CD14-positive monocyte (primary cell): ENCODE results near the gene HDGF. TPM values are rescaled to one million over a fixed set of nuclear protein-coding genes. Genes with fewer than 3 reads are reported as not detected.

ENCODE experiments used
- DNase-seq, 3 donors: peaks; one replicate each; pipeline ENCODE4 v3.0.0-alpha.2; 2011 to 2022
- H2AFZ ChIP-seq: 2 replicates; pipeline ENCODE4 v1.6.0; 2012; ENCODE audit warnings: mild to moderate bottlenecking, low read depth, low read length, inconsistent platforms; ENCODE audit not compliant: insufficient read depth, poor library complexity, severe bottlenecking
- H3K27ac ChIP-seq, 2 donors: 1 replicate in 1 of 2; 2 replicates in 1 of 2; pipeline ENCODE4 v1.5.1; 2012 to 2013; ENCODE audit warnings: low read length in 2 of 2, control low read depth in 1 of 2, inconsistent platforms in 1 of 2, low read depth in 1 of 2, mild to moderate bottlenecking in 1 of 2
- H3K27me3 ChIP-seq, 2 donors: one replicate each; pipeline versions ENCODE4 v1.6.0 to v1.6.1; 2011 to 2013; ENCODE audit warnings: low read length in 2 of 2; ENCODE audit not compliant: control insufficient read depth in 2 of 2, insufficient read depth in 2 of 2
- H3K36me3 ChIP-seq, 2 donors: replicated peaks in 1 of 2; 1 replicate in 1 of 2; 2 replicates in 1 of 2; pipeline versions ENCODE4 v1.5.1 to v1.6.1; 2012 to 2013; ENCODE audit warnings: low read length in 2 of 2, control low read depth in 1 of 2, inconsistent platforms in 1 of 2, mild to moderate bottlenecking in 1 of 2; ENCODE audit not compliant: insufficient read depth in 2 of 2, control insufficient read depth in 1 of 2
- H3K4me1 ChIP-seq, 2 donors: 1 replicate in 1 of 2; 2 replicates in 1 of 2; pipeline versions ENCODE4 v1.5.1 to v1.6.1; 2012 to 2013; ENCODE audit warnings: low read length in 2 of 2, control low read depth in 1 of 2, inconsistent platforms in 1 of 2, mild to moderate bottlenecking in 1 of 2, moderate library complexity in 1 of 2; ENCODE audit not compliant: insufficient read depth in 2 of 2, control insufficient read depth in 1 of 2
- H3K4me2 ChIP-seq: replicated peaks from 2 replicates; pipeline ENCODE3; 2012; ENCODE audit warnings: low read length, moderate library complexity, mild to moderate bottlenecking; ENCODE audit not compliant: poor library complexity, severe bottlenecking; ENCODE audit errors: extremely low read depth
- H3K4me3 ChIP-seq, 3 experiments: fragments of 200-600 bp in 1 of 3; sonication (generic) in 1 of 3; replicated peaks in 1 of 3; 1 replicate in 2 of 3; 2 replicates in 1 of 3; pipeline ENCODE4 v1.5.1; 2011 to 2013; ENCODE audit warnings: low read length in 3 of 3, mild to moderate bottlenecking in 3 of 3, control low read depth in 2 of 3, low read depth in 2 of 3, inconsistent platforms in 1 of 3, moderate library complexity in 1 of 3
- H3K79me2 ChIP-seq: 2 replicates; pipeline ENCODE4 v1.6.0; 2012; ENCODE audit warnings: mild to moderate bottlenecking, control low read depth, inconsistent platforms, low read length, moderate library complexity; ENCODE audit not compliant: insufficient read depth
- H3K9ac ChIP-seq: 2 replicates; pipeline ENCODE4 v1.6.0; 2017; ENCODE audit warnings: low read length, mild to moderate bottlenecking; ENCODE audit not compliant: insufficient read depth, poor library complexity, severe bottlenecking
- H3K9me3 ChIP-seq, 2 donors: replicated peaks in 1 of 2; 1 replicate in 1 of 2; 2 replicates in 1 of 2; pipeline versions ENCODE4 v1.5.1 to v1.6.1; 2012 to 2013; ENCODE audit warnings: low read length in 2 of 2, control low read depth in 1 of 2; ENCODE audit not compliant: control insufficient read depth in 1 of 2, insufficient read depth in 1 of 2
- H4K20me1 ChIP-seq: 2 replicates; pipeline ENCODE4 v1.6.0; 2012; ENCODE audit warnings: mild to moderate bottlenecking, low read length, control low read depth, moderate library complexity; ENCODE audit not compliant: insufficient read depth
- H3K27ac Mint-ChIP-seq, 7 donors: one replicate each; pipeline ENCODE4 v1.8.0; 2020; ENCODE audit warnings: mild to moderate bottlenecking in 7 of 7, mixed read lengths in 7 of 7, moderate library complexity in 6 of 7, inconsistent platforms in 2 of 7
- H3K27me3 Mint-ChIP-seq, 3 donors: one replicate each; pipeline ENCODE4 v1.8.0; 2021 to 2022; ENCODE audit warnings: low read depth in 3 of 3, mild to moderate bottlenecking in 3 of 3, mixed read lengths in 3 of 3, moderate library complexity in 3 of 3, inconsistent platforms in 1 of 3
- H3K36me3 Mint-ChIP-seq, 2 donors: one replicate each; pipeline ENCODE4 v1.8.0; 2020; ENCODE audit warnings: mixed read lengths in 2 of 2, inconsistent platforms in 1 of 2, mild to moderate bottlenecking in 1 of 2
- H3K4me1 Mint-ChIP-seq: one replicate; pipeline ENCODE4 v1.8.0; 2020; ENCODE audit warnings: mild to moderate bottlenecking, mixed read lengths
- H3K4me3 Mint-ChIP-seq, 2 donors: one replicate each; pipeline ENCODE4 v1.8.0; 2020; ENCODE audit warnings: mild to moderate bottlenecking in 2 of 2, mixed read lengths in 2 of 2, moderate library complexity in 1 of 2
- H3K9me3 Mint-ChIP-seq, 7 donors: one replicate each; pipeline ENCODE4 v1.8.0; 2020 to 2022; ENCODE audit warnings: mixed read lengths in 7 of 7, mild to moderate bottlenecking in 6 of 7, moderate library complexity in 6 of 7, inconsistent platforms in 2 of 7
- WGBS: methylation state at CpG from one replicate; pipeline ENCODE4 v1.1.5; 2013; ENCODE audit warnings: missing lambda C conversion rate; ENCODE audit not compliant: insufficient coverage; 5-methylcytosine and 5-hydroxymethylcytosine counted together
- intact Hi-C, 2 donors: fragments of 100-400 bp; cut with micrococcal nuclease; formaldehyde crosslinking; loops; one replicate each; pipeline versions ENCODE4 v1.15.0 to v1.15.1; 2023
- polyA plus RNA-seq, 3 donors: library from polyadenylated mRNA; depleted of rRNA in 1 of 3; unstranded in 2 of 3; stranded (reverse) in 1 of 3; fragments of 300-500 nt in 2 of 3; fragments of >200 nt in 1 of 3; fragmentation: Illumina TruSeq in 2 of 3; gene quantifications; 1 replicate in 2 of 3; 2 replicates in 1 of 3; pipeline ENCODE4 v1.2.3, GENCODE V29; 2012 to 2021
- TF ChIP-seq, protein P1 (sequence below): fragments of 200-600 bp; IDR thresholded peaks from one replicate; pipeline ENCODE4 v1.8.0; 2022; ENCODE audit warnings: antibody characterized with exemption, mild to moderate bottlenecking

HDGF gene
- polyA plus RNA-seq, 3 donors, result 23.9 to 92.4 (median 49.9) TPM

DNA sequence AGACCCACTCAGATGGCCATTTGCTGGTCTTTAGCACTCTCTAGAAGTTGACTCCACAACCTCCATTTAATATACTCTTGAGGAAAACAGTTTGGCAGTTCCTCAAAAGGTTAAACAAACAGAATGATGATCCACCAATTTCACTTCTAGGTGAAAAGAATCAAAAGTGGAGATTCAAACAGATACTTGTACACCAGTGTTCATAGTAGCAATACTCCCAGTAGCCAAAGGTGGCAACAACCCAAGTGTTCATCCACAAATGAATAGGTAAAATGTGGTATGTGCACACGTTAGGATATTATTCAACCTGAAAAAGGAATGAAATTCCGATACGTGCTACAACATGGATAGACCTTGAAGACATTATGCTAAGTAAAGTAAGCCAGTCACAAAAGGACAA is 22.1 kb upstream of the HDGF start:
- H3K4me2 ChIP-seq, result no peak overlapping the region
- Mint-ChIP-seq H3K4me3 (no peak overlapping the region), H3K27me3 (no peaks in the 10 kb centered on the region)

DNA sequence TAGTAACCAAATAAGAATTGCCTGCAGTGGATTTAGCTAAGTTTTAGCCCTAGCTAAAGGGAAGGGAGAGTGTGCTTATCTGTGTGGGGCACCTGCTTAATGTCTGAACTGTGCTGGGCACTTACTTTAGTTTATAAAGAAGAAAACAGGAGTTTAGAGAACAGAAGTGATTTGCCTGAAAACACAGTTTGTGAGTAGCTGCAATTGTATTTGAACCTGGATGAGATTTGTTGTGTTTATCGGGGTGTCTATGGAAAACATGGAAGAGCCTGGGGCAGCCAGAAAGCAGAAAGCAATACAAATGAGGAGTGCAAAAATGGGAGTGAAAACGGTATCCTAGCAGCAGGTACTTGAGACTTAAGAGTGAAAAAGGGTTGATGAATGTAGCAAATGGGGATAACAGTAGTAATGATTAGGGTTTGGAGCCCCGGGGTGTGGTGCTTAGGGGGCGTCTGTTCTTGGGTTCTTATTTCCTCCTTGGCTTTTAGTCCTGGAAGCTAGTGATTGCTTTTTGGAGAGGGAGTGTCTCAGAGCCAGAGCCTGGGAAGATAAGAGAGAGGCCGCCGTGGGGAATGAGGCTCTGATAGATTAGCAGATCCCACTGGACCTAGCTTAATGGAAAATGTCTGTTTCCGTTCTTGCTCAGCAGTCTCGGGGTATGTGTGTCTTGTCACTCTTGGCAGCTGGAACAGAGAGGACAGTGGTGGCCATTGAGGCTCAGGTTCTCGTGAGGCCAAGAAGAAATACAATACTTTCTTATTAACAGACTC is 21.4 kb upstream of the HDGF start:
- peak overlapping the region in 3 of 7 donors; percentile 26 to 76 (median 47) for H3K27ac Mint-ChIP-seq
- H3K9ac ChIP-seq, result no peak overlapping the region
- H3K4me3 Mint-ChIP-seq, result no peak overlapping the region
- H3K27me3 Mint-ChIP-seq, result no peaks in the 10 kb centered on the region
- no peak overlapping the region for H3K4me3 ChIP-seq
- TF ChIP-seq, protein P1, sequence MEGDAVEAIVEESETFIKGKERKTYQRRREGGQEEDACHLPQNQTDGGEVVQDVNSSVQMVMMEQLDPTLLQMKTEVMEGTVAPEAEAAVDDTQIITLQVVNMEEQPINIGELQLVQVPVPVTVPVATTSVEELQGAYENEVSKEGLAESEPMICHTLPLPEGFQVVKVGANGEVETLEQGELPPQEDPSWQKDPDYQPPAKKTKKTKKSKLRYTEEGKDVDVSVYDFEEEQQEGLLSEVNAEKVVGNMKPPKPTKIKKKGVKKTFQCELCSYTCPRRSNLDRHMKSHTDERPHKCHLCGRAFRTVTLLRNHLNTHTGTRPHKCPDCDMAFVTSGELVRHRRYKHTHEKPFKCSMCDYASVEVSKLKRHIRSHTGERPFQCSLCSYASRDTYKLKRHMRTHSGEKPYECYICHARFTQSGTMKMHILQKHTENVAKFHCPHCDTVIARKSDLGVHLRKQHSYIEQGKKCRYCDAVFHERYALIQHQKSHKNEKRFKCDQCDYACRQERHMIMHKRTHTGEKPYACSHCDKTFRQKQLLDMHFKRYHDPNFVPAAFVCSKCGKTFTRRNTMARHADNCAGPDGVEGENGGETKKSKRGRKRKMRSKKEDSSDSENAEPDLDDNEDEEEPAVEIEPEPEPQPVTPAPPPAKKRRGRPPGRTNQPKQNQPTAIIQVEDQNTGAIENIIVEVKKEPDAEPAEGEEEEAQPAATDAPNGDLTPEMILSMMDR, result no peak
- peaks cover 70% of the 10 kb centered on the region for H4K20me1 ChIP-seq
- H2AFZ ChIP-seq, result no peak overlapping the region
- H3K27ac ChIP-seq, result no peak overlapping the region
- peaks cover 39% of the 10 kb centered on the region for H3K4me1 Mint-ChIP-seq
- H3K36me3 ChIP-seq, result peaks cover 13 to 55% of the 10 kb centered on the region in 2 donors
- no peak overlapping the region for H3K4me2 ChIP-seq
- peaks cover 15 to 20% of the 10 kb centered on the region in 2 donors for H3K4me1 ChIP-seq
- no peak for DNase-seq
- H3K36me3 Mint-ChIP-seq, result peaks cover 33 to 40% of the 10 kb centered on the region in 2 donors
- H3K9me3 ChIP-seq, result no peaks in the 10 kb centered on the region
- 91% methylated on average over 4 of the region's 9 CpGs for WGBS
- intact Hi-C loops, result no loop called here
- H3K79me2 ChIP-seq, result peaks cover 98% of the 10 kb centered on the region
- no peaks in the 10 kb centered on the region for H3K9me3 Mint-ChIP-seq
- H3K27me3 ChIP-seq, result no peaks in the 10 kb centered on the region

More for the DNA sequence above, 22.1 kb upstream of the HDGF start:
- no peak for DNase-seq
- no peaks in the 10 kb centered on the region for H3K27me3 ChIP-seq
- H2AFZ ChIP-seq, result no peak overlapping the region
- no peak overlapping the region for H3K27ac ChIP-seq
- H3K4me1 Mint-ChIP-seq, result peaks cover 32% of the 10 kb centered on the region
- peaks cover 13 to 55% of the 10 kb centered on the region in 2 donors for H3K36me3 ChIP-seq
- peak overlapping the region in 1 of 7 donors; percentile 47 for H3K27ac Mint-ChIP-seq
- no peak overlapping the region for H3K9ac ChIP-seq
- H3K9me3 Mint-ChIP-seq, result no peaks in the 10 kb centered on the region
- WGBS, result no CpG with 5 or more reads among the region's 3 CpGs
- H4K20me1 ChIP-seq, result peaks cover 74% of the 10 kb centered on the region
- peaks cover 8 to 13% of the 10 kb centered on the region in 2 donors for H3K4me1 ChIP-seq
- H3K36me3 Mint-ChIP-seq, result peaks cover 39 to 40% of the 10 kb centered on the region in 2 donors
- TF ChIP-seq, protein P1, result no peak
- H3K9me3 ChIP-seq, result no peaks in the 10 kb centered on the region
- peaks cover 98% of the 10 kb centered on the region for H3K79me2 ChIP-seq
- no peak overlapping the region for H3K4me3 ChIP-seq
- intact Hi-C loops, result no loop called here
